NCI-H128 (cell line): ENCODE data around the gene NEAT1.

ENCODE experiments used
- DNase-seq: peaks from one replicate; lab custom pipeline; 2025; ENCODE audit not compliant: unreplicated experiment; lab: John Stamatoyannopoulos, UW

The NEAT1 gene

DNA sequence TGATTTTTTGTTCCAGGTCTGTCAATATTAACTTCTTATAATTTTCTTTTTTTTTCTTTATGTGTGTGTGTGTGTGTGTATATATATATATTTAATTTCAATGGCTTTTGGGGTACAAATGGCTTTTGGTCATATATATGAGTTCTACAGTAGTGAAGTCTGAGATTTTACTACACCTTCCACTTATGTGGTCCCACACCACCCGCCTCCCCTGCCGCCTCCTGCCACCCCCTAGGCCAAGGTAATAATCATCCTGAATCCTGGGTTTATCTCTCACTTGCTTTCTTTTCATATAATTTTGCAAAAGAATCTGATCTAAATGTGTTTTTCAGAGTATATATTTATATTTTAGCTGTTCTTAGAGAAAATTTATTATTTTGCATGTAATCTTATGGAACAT is 11.1 kb downstream of the NEAT1 start:
- DNase-seq, result no peak

DNA sequence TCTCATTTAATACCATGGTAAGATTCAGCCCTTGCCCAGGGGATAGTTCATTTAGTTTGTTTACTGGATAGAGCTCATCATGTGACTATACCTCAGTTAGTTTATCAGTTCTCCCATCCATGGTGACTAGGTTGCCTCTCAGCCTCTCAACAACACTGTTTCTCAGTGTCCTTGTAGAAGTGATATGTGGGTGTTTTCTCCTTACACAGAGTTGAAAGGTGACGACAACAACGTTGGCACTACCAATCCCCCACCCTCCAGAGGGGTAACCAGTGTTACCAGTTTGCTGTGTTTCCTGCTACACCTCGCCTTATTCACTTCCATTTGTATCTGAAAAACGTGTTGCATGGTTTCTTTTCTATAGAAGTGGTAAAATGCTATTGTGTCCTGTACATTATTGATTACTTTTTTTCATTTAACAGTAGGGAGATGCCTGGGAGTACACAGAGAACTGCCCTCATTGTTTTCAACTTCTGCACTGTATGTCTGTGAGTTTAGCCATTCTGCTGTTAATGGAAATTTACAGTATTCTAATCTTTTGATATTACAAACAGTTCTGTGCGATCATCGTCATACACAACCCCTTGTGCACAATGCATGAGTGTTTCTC is 11.6 kb downstream of the NEAT1 start:
- DNase-seq, result no peak

- no peak for DNase-seq
These were observed 12.2 kb downstream of the NEAT1 start for GRCh38 chr11:65434667-65435410.

GRCh38 chr11:65435411-65435931 is 12.9 kb downstream of the NEAT1 start:
- DNase-seq, result no peak

DNA sequence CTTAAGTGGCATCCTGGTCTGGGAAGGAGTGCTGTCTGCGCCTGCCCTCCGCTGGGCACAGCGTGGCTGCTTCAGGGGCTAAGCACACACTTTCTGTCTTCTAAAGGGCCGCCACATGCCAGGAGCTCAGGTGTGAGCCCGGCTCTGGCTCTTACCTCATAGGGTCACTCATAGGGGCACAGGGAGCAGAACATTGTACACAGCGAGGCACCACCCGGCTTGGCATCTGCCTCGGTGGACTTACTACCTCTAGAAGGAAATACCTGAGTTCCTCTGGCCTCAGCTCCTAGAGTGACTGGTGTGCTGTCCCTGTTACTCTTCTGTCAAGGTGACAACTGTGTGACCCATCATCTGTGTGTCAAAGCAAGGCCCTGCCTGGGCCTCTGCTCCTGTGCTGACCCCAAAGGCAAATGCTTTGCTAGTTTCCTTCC is 13.4 kb downstream of the NEAT1 start:
- DNase-seq, result no peak

GRCh38 chr11:65436412-65437032 is 13.9 kb downstream of the NEAT1 start:
- DNase-seq, result no peak

DNA sequence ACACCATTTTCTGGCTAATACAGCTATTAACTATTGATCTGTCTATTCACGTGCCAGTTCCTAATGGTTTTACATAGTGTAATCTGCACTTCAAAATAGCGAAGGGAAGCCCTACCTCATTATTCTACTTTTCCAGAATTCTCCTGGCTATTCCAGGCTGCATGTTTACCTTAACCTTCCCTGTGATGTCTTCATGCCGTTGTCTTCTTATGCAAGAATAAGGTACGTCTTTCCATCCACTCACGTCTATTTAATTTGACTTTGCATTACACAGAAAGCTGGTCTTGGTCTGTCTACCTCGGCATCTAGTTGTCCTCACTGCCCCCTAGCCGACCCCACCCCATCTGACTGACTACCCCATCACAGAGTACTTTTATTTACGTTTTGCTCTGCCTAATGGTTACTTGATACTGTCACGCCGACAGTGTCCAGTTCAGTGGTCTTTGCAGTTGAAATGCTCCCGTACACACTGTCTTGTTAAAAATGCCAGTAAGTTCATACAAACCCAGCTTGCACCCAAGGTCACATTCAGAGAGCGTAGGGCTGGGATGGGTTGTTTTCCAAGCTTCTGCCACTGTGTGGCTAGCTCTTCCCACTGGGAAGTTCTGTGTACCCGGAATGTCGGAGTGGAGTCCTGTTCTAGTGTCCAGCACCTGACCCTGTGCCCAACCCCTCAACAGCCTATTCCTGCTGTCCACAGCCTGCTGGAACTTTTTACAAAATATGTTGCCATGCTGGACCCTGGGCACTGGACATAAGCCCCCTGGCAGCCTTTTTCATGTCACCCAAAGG is 15.0 kb downstream of the NEAT1 start:
- DNase-seq, result no peak

GRCh38 chr11:65438257-65439151 is 15.9 kb downstream of the NEAT1 start:
- DNase-seq, result no peak

DNA sequence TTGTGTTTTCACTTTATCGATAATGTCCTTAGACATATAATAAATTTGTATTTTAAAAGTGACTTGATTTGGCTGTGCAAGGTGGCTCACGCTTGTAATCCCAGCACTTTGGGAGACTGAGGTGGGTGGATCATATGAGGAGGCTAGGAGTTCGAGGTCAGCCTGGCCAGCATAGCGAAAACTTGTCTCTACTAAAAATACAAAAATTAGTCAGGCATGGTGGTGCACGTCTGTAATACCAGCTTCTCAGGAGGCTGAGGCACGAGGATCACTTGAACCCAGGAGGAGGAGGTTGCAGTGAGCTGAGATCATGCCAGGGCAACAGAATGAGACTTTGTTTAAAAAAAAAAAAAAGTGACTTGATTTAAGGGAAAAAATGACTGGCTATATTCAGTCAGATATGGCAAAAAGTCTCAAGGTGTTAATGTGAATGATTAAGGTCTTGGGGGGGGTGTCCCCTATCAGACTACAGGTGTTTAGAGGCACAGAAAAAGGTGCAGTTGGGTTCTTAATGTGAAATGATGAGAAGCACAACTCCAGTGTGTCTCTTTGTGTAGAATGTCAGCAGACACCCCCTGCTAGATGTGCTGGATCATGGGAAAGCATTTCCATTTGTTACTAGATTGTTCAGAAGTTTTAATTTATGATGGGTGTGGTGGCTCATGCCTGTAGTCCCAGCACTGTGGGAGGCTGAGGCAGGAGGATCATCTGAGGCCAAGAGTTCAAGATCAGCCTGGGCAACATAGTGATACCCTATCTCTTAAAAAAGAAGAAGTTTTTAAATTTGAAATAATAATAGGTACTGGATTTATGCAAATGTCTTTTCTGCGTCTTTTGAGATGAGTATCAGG is 17.0 kb downstream of the NEAT1 start:
- no peak for DNase-seq

DNA sequence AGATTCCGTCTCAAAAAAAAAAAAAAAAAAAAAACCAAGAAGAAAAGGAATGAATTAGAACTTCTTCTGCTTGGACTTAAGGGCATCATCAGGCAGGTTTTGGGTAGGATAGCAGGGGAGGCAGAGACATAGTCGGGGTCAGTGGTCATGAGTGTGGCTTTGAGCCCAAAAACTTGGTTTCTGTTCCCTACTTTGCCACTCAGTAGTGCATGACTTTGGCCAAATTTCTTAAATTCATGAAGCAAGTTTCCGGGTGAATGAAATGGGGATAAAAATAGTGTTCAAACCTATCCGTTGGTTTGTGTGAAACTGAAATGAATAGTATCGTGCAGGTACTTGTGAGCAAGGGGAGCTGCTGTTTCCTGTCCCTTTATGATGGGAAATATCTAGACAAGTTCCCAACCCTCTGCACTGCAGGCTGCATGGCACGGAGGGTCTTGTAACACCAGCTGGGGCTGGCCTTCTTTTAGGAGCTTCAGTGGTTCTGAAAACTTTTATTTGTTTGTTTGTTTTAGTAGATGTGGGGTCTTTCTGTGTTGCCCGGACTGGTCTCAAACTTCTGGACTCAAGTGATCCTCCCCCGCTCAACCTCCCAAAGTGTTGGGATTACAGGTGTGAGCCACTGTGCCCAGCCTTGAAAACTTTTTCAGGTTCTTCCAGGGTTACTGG is 18.4 kb downstream of the NEAT1 start:
- DNase-seq, result no peak

GRCh38 chr11:65442842-65443331 is 20.3 kb downstream of the NEAT1 start:
- no peak for DNase-seq

- DNase-seq, result no peak
These were observed 21.9 kb downstream of the NEAT1 start for GRCh38 chr11:65444314-65445051.

DNA sequence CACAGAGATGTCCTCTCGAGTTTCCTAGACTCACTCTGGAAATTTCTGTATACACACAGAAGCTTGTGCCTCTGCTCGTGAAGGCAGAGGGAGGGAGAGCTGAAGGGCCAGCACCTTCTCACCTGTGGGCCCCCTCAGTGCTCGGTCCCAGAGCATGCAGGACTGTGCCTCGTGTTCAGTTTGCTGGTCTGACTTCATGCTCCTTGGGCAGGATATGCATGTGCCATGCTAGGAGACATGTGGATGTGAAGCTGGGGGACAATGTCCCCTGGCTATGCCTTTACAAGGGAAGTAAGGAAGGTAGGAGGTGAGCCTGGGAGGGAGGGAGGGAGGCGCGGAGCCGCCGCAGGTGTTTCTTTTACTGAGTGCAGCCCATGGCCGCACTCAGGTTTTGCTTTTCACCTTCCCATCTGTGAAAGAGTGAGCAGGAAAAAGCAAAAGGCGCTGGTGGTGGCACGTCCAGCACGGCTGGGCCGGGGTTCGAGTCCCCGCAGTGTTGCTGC is 22.6 kb downstream of the NEAT1 start:
- DNase-seq, result no peak

DNA sequence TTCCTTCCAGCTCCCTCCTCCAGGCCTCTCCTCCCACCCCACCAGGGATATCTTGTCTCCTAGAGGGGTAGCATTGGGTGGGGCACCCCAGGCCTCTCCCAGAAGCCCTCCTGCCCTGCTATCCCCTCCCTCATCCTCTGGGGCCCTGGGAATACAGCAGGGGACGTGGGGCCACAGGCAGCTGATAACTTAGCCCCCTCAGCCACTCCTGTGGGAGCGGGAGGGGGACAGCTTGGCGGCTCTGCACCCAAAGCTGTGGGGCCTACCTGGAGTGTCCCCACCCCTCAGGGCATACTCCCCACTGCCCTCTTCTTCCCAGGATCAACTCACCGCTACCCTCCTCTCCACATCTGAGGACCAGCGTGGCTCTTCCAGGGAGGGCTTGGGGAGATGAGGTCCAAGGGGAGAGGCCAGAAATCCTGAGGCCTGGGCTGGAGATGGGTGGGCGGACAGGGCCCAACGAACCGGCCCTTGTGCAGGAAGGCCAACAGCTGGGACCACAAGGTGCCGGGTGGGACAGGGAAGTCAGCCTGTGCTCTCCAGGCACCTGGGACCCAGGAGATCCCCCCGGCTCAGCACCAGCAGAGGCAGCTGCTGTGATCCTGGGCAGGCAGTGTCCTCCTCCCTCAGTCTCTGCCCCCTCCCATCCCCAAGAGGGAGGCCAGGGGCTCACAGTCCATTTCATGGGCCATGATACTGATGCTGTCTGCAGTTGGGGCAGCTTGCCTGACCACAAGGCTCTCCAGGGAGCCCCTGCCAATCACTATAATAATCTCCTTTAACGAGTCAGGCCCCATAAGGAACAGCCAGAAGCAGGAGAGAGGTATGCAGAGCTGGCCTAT is 23.2 kb downstream of the NEAT1 start:
- no peak for DNase-seq

GRCh38 chr11:65446446-65447277 is 24.1 kb downstream of the NEAT1 start:
- no peak for DNase-seq

DNA sequence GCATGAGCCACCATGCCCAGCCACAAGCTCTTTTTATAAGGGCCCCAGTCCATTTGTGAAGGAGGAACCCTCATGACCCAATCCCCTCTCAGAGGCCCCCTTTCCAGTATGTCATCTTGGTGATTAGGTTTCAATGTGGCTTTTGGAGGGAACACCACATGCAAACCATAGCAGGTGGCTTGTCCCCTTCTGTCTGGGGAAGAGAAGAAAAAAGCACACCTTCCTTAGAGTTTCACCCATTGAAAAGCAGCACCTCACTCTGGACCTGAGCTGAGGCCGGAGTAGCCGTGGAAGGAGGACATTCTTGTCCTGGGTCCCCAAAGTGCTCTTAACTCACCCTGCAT is 25.4 kb downstream of the NEAT1 start:
- DNase-seq, result no peak
